ENCODE data around the gene LILRA6.
"Not testable (repeated sequence)": the region's sequence is repeated elsewhere in the genome, so short reads cannot be mapped to it uniquely, and the experiment has no call there.

GRCh38 chr19:54223937-54224281 is 18.7 kb downstream of the LILRA6 start:
- TF ChIP-seq CTCF, POLR2A (IDR thresholded peaks at IDR 0.05): not testable (repeated sequence)
